Stimulated activated CD8-positive, alpha-beta memory T cell treated with anti-CD3 and anti-CD28 coated beads, Interleukin-2, amount 100 ng/mL, for 48 hours (primary cell): ENCODE results near the gene MAPKAPK2.
A peak's percentile ranks its signal among the peaks of the same experiment; 100 is the strongest.
"Not testable (repeated sequence)": the region's sequence is repeated elsewhere in the genome, so short reads cannot be mapped to it uniquely, and the experiment has no call there.

ENCODE experiments used
- DNase-seq, 2 donors: peaks; one replicate each; pipeline ENCODE4 v3.0.0-alpha.2; 2020; ENCODE audit warnings: low read depth in 2 of 2

Gene MAPKAPK2

DNA sequence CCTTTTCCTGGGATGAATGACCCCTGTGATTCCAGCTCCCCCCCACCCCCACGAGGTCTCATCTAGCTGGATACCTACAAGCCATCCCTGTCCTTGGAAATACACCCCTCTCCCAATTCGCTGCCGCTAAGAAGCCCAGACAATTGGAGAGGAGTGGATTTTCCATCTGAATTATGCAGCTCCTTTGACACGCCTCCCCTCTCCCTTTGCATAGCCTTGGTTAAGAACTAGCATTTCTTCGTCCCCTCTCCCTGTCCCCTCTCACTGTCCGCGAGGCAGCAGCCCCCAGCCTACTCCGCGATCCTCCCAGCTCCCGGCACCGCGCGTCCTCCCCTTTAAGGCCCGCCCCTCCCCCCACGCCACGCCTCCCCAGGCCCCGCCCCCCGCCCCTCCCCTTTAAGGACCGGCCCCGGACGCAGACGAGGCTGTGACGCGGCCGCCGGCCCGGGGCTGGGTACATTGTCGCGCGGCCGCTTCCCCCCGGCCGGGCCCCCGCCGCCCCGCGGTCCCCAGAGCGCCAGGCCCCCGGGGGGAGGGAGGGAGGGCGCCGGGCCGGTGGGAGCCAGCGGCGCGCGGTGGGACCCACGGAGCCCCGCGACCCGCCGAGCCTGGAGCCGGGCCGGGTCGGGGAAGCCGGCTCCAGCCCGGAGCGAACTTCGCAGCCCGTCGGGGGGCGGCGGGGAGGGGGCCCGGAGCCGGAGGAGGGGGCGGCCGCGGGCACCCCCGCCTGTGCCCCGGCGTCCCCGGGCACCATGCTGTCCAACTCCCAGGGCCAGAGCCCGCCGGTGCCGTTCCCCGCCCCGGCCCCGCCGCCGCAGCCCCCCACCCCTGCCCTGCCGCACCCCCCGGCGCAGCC lies at the start of gene MAPKAPK2:
Gene MAPKAPK2, plus strand, starts transcription at position 428 of the 856 bp plus-strand sequence. Its CDS starts 325 bp downstream, at position 753.
- DNase-seq, result peak; percentile 62 to 74

GRCh38 chr1:206635080-206635977 lies 49.4 kb upstream of the MAPKAPK2 start, which contains the start of gene DYRK3:
DYRK3 (plus strand) TSS chr1:206635536; CDS start chr1:206635704, 168 bp downstream.
- peak; percentile 93 for DNase-seq

DNA sequence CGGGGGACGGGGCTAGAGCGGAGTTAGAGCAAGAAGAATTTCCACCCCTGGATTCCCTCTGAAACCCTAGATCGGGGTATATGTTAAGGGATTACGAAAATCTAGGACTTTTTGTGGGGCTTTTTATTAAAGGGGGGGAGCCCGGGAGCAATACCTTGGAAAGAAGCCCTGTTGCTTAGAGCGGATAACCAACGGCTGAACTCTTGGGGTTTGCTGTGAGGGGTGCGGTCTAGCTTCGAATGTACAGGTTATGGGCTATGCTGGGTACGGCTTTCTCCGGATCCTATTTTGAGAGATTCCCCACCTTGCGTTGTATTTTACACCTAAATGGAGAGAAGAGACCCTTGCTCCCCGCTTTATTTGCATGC lies 48.7 kb upstream of the MAPKAPK2 start:
- no peak for DNase-seq

- no peak for DNase-seq
These were observed 48.0 kb upstream of the MAPKAPK2 start for GRCh38 chr1:206636671-206637070.

DNA sequence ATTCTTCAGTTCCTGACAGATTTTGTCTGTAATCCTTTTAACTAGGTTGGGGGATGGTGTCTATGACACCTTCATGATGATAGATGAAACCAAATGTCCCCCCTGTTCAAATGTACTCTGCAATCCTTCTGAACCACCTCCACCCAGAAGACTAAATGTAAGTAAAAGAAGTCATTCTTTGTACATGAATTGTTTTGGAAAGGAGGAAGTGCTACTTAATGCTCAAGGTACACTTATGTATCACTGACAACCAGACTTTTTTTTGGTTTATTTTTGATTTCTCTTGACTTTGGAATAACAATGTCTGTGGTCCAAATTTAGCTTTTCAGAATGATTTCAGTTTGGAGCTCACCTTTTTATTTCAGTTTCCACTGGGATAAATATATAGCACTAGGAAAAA lies 47.1 kb upstream of the MAPKAPK2 start:
- DNase-seq, result no peak

GRCh38 chr1:206642074-206642473 lies 42.6 kb upstream of the MAPKAPK2 start:
- not testable (repeated sequence) for DNase-seq

GRCh38 chr1:206643118-206643698 lies 41.5 kb upstream of the MAPKAPK2 start:
- no peak for DNase-seq

DNA sequence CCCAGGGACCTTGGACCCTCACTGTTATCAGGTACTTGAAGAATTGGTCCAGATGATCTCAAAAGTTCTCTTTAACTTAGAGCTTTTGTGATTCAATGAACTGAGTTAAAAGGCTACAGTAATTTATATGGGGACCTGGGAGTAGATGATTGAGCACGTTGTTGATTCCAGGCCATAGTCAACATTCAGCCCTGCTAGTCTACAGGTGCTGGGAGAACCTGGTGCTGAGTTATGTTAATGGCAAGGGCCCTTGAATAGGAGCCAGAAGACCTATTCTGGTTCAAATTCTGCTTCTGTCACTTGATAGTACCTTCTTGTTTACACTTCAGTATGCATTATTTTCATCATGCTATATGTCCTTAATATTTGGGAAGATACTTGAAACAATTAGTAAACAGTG lies 38.2 kb upstream of the MAPKAPK2 start:
- DNase-seq, result no peak

DNA sequence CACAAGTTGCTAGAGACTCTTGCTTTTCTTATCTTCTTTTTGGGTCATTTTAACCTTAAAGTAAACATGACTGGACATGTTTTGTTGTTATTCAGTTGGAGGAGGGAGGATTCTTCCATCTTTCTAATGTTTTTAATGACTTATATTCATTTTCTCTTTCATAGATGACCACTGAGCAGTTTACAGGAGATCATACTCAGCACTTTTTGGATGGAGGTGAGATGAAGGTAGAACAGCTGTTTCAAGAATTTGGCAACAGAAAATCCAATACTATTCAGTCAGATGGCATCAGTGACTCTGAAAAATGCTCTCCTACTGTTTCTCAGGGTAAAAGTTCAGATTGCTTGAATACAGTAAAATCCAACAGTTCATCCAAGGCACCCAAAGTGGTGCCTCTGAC lies 37.5 kb upstream of the MAPKAPK2 start:
- DNase-seq, result no peak

GRCh38 chr1:206649261-206649921 lies 35.3 kb upstream of the MAPKAPK2 start:
- DNase-seq, result no peak

GRCh38 chr1:206651014-206651413 lies 33.7 kb upstream of the MAPKAPK2 start:
- DNase-seq, result no peak

DNA sequence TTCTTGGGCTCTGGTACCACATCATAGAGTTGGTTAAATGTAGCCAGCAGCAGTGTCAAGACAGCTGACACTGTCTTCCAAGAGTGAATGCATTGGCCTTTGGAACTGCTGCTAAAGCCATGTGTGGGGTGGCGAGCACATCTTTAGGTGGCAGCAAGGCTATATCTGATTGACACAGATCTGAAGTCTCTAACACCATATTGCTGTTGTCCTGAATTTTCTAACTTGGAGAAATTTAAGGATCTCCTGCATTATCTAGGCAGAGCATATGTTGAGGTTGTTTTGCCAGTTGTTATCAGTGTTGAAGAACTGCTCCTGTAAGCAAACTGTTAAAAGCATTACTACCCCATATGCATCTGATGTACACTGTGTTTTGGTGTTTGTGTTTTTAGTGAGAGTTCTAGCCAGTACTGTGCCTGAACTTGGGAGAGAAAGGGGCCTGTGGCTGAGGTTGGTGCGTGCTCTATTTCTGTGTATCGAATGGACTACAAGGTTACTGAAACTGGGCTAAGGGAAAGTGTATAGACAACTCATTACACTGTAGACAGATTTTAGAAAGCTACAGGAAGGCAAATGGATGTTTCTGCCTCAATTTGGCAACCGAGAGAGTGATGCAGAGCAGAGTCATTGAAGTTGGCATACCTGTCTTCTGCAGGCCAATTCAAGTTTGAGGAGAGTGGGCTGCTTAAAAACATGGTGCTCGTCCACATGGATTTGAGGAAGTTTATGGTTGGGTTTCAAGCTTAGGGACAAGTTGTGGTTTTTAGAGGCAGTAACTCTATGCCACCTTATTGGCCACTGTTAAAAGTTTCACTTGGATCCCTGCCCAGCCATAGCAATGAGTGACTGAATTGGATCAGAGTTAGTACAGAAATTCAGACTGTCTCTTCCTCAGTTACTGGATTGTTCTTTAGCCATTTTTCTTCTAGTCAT lies 32.5 kb upstream of the MAPKAPK2 start:
- no peak for DNase-seq

DNA sequence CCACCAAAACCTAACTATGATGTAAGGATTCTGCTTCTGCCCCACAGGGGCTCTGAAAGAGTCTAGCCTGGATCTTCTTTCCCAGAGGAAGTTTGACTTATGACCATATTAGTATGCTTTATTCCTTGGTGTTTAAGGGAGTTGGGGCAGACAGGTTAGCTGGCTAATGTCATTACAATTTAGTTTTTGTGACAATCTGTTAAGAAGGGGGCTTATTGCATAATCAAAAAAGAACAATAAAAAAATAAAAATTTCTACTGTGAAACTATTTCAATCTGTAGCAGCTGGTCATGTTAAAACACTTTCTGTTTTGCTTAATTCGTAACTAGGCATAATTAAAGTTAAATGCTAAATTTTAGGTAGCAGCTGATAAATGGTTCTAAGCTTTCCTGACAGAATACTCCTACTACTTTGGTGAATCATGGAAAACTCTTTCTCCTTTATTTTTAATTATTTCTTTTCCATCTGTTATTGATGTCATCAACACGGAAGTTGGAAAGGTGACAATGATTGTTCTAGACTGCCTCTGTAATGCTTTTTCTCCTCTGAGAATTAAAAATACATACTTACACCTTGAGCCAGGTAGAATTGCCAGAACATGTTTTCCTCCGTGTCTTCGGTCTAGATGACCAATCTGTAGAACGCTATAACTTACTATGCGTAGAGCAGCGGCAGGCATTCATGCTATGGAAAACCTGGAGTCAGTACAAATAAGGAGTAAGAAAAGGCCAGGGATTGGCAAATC lies 30.8 kb upstream of the MAPKAPK2 start:
- no peak for DNase-seq

DNA sequence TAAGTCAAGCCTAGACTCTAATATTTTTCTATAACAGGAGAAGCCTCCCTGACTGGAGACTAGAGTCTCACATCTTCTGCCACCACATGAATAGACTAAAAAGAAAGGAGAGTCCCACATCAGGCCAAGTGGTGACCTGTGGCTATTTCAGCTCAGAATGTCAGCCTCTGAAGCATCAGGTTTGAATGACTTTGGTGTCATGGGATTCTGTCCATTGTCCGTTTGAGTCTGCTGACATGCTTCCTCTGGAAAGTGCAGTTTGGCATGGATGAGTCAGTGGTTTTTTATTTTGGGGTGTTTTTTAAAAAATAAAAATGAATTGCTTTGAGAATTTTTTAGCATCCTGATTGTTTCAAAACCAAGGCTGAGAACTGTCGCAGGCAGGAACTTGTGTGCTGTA lies 29.9 kb upstream of the MAPKAPK2 start:
- no peak for DNase-seq

DNA sequence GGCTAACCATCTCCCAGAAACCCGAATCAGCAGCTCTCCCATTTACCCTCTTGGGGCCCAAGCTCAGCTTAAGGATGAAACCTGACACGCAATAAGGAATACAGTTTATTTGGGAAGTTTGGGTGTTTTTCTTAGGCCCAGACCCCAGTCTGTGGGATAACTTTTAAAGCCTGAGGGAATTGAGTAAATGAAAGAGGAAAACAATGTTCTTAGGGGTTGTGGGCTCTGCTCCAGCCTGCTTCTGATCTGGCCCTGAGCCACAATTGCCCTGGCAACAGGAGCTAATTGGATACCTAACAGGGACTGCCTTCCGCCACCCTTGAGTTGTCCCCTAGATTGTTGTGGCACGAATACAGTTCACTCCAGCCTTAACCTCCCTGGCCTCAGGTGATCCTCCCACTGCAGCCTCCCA lies 29.2 kb upstream of the MAPKAPK2 start:
- DNase-seq, result no peak

- DNase-seq, result no peak
These were observed 27.8 kb upstream of the MAPKAPK2 start for GRCh38 chr1:206656936-206657335.

DNA sequence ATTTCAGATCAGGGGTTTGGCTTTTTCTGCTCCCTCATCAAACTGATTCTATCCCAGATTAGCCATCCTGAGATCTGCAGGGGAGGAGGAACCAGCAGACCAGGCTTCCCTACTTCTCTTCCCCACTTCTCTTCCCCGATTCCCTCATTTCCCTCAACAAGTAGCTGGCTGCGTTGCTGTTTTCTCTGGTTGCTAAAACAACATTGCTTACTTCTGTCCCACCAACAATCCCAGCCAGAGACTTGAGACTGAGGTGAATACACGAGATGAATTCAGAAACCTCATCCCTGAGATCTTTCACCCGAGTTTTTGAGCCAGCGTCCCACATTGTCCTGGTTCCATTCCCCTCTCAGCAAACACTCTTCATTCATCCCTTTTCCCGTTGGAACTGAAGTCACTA lies 27.0 kb upstream of the MAPKAPK2 start:
- no peak for DNase-seq

DNA sequence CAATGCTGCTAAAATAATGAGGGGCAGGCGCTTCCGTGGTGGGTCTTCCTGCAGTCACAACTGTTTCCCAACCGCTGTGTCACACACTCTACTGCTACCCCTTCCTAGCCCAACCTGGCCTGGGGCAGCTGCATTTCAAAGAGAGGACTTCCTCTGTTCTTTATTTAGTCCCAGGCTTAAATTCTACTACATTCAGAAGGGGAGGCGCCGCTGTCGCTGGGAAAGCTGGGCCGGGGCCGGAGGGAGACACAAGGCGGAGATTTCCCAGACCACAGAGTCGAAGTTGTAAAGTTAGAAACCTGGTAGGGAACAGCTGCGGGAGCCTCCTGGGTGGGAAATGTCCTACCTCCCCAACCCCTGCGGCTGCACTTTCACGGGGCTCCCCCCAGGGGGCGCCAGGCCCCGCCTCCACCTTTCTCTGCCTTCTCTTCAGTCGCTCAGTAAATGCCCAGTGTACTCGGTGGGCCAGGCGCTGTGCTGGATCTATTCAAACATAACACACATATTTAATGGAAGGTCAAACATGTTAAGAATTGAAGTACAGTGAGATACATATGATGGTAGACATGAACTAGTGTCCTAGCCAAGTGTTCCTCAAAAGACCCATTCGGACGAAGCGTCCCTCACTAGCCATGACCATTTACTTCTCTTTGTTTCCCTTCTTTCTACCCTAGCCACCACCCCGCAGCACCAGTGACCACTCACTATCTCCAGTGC lies 26.3 kb upstream of the MAPKAPK2 start:
- peak in 1 of 2 donors; percentile 53 for DNase-seq

DNA sequence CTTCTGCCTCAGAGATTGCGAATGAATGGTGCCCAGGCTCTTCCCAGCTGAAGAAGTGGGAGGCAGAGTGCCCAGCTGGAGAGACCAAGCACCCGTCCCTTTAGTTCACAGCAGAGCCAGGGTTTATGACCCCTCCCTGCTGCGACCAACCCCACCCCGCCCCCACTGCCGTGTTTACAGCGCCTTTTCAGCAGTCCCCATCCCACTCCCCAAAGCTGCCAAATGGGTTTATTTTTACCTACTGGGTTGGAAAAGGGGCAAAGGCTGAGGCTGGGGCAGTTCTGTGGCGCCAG lies 25.8 kb upstream of the MAPKAPK2 start:
- no peak for DNase-seq
